CD14-positive monocyte (primary cell): ENCODE data around the gene SLCO3A1. TPM values are rescaled to one million over a fixed set of nuclear protein-coding genes. Genes with fewer than 3 reads are reported as not detected.
A peak's percentile ranks its signal among the peaks of the same experiment; 100 is the strongest.
"Not testable (repeated sequence)": the region's sequence is repeated elsewhere in the genome, so short reads cannot be mapped to it uniquely, and the experiment has no call there.

Experiments used
- DNase-seq, 3 donors: peaks; one replicate each; pipeline ENCODE4 v3.0.0-alpha.2; 2011 to 2022
- H2AFZ ChIP-seq: 2 replicates; pipeline ENCODE4 v1.6.0; 2012; ENCODE audit warnings: mild to moderate bottlenecking, low read depth, low read length, inconsistent platforms; ENCODE audit not compliant: insufficient read depth, poor library complexity, severe bottlenecking
- H3K27ac ChIP-seq, 2 donors: 1 replicate in 1 of 2; 2 replicates in 1 of 2; pipeline ENCODE4 v1.5.1; 2012 to 2013; ENCODE audit warnings: low read length in 2 of 2, control low read depth in 1 of 2, inconsistent platforms in 1 of 2, low read depth in 1 of 2, mild to moderate bottlenecking in 1 of 2
- H3K27me3 ChIP-seq, 2 donors: one replicate each; pipeline versions ENCODE4 v1.6.0 to v1.6.1; 2011 to 2013; ENCODE audit warnings: low read length in 2 of 2; ENCODE audit not compliant: control insufficient read depth in 2 of 2, insufficient read depth in 2 of 2
- H3K36me3 ChIP-seq, 2 donors: replicated peaks in 1 of 2; 1 replicate in 1 of 2; 2 replicates in 1 of 2; pipeline versions ENCODE4 v1.5.1 to v1.6.1; 2012 to 2013; ENCODE audit warnings: low read length in 2 of 2, control low read depth in 1 of 2, inconsistent platforms in 1 of 2, mild to moderate bottlenecking in 1 of 2; ENCODE audit not compliant: insufficient read depth in 2 of 2, control insufficient read depth in 1 of 2
- H3K4me1 ChIP-seq, 2 donors: 1 replicate in 1 of 2; 2 replicates in 1 of 2; pipeline versions ENCODE4 v1.5.1 to v1.6.1; 2012 to 2013; ENCODE audit warnings: low read length in 2 of 2, control low read depth in 1 of 2, inconsistent platforms in 1 of 2, mild to moderate bottlenecking in 1 of 2, moderate library complexity in 1 of 2; ENCODE audit not compliant: insufficient read depth in 2 of 2, control insufficient read depth in 1 of 2
- H3K4me2 ChIP-seq: replicated peaks from 2 replicates; pipeline ENCODE3; 2012; ENCODE audit warnings: low read length, moderate library complexity, mild to moderate bottlenecking; ENCODE audit not compliant: poor library complexity, severe bottlenecking; ENCODE audit errors: extremely low read depth
- H3K4me3 ChIP-seq, 3 experiments: fragments of 200-600 bp in 1 of 3; sonication (generic) in 1 of 3; replicated peaks in 1 of 3; 1 replicate in 2 of 3; 2 replicates in 1 of 3; pipeline ENCODE4 v1.5.1; 2011 to 2013; ENCODE audit warnings: low read length in 3 of 3, mild to moderate bottlenecking in 3 of 3, control low read depth in 2 of 3, low read depth in 2 of 3, inconsistent platforms in 1 of 3, moderate library complexity in 1 of 3
- H3K79me2 ChIP-seq: 2 replicates; pipeline ENCODE4 v1.6.0; 2012; ENCODE audit warnings: mild to moderate bottlenecking, control low read depth, inconsistent platforms, low read length, moderate library complexity; ENCODE audit not compliant: insufficient read depth
- H3K9ac ChIP-seq: 2 replicates; pipeline ENCODE4 v1.6.0; 2017; ENCODE audit warnings: low read length, mild to moderate bottlenecking; ENCODE audit not compliant: insufficient read depth, poor library complexity, severe bottlenecking
- H3K9me3 ChIP-seq, 2 donors: replicated peaks in 1 of 2; 1 replicate in 1 of 2; 2 replicates in 1 of 2; pipeline versions ENCODE4 v1.5.1 to v1.6.1; 2012 to 2013; ENCODE audit warnings: low read length in 2 of 2, control low read depth in 1 of 2; ENCODE audit not compliant: control insufficient read depth in 1 of 2, insufficient read depth in 1 of 2
- H4K20me1 ChIP-seq: 2 replicates; pipeline ENCODE4 v1.6.0; 2012; ENCODE audit warnings: mild to moderate bottlenecking, low read length, control low read depth, moderate library complexity; ENCODE audit not compliant: insufficient read depth
- H3K27ac Mint-ChIP-seq, 7 donors: one replicate each; pipeline ENCODE4 v1.8.0; 2020; ENCODE audit warnings: mild to moderate bottlenecking in 7 of 7, mixed read lengths in 7 of 7, moderate library complexity in 6 of 7, inconsistent platforms in 2 of 7
- H3K27me3 Mint-ChIP-seq, 3 donors: one replicate each; pipeline ENCODE4 v1.8.0; 2021 to 2022; ENCODE audit warnings: low read depth in 3 of 3, mild to moderate bottlenecking in 3 of 3, mixed read lengths in 3 of 3, moderate library complexity in 3 of 3, inconsistent platforms in 1 of 3
- H3K36me3 Mint-ChIP-seq, 2 donors: one replicate each; pipeline ENCODE4 v1.8.0; 2020; ENCODE audit warnings: mixed read lengths in 2 of 2, inconsistent platforms in 1 of 2, mild to moderate bottlenecking in 1 of 2
- H3K4me1 Mint-ChIP-seq: one replicate; pipeline ENCODE4 v1.8.0; 2020; ENCODE audit warnings: mild to moderate bottlenecking, mixed read lengths
- H3K4me3 Mint-ChIP-seq, 2 donors: one replicate each; pipeline ENCODE4 v1.8.0; 2020; ENCODE audit warnings: mild to moderate bottlenecking in 2 of 2, mixed read lengths in 2 of 2, moderate library complexity in 1 of 2
- H3K9me3 Mint-ChIP-seq, 7 donors: one replicate each; pipeline ENCODE4 v1.8.0; 2020 to 2022; ENCODE audit warnings: mixed read lengths in 7 of 7, mild to moderate bottlenecking in 6 of 7, moderate library complexity in 6 of 7, inconsistent platforms in 2 of 7
- WGBS: methylation state at CpG from one replicate; pipeline ENCODE4 v1.1.5; 2013; ENCODE audit warnings: missing lambda C conversion rate; ENCODE audit not compliant: insufficient coverage; 5-methylcytosine and 5-hydroxymethylcytosine counted together
- intact Hi-C, 2 donors: fragments of 100-400 bp; cut with micrococcal nuclease; formaldehyde crosslinking; loops; one replicate each; pipeline versions ENCODE4 v1.15.0 to v1.15.1; 2023
- polyA plus RNA-seq, 3 donors: library from polyadenylated mRNA; depleted of rRNA in 1 of 3; unstranded in 2 of 3; stranded (reverse) in 1 of 3; fragments of 300-500 nt in 2 of 3; fragments of >200 nt in 1 of 3; fragmentation: Illumina TruSeq in 2 of 3; gene quantifications; 1 replicate in 2 of 3; 2 replicates in 1 of 3; pipeline ENCODE4 v1.2.3, GENCODE V29; 2012 to 2021
- TF ChIP-seq, protein P1 (sequence below): fragments of 200-600 bp; IDR thresholded peaks from one replicate; pipeline ENCODE4 v1.8.0; 2022; ENCODE audit warnings: antibody characterized with exemption, mild to moderate bottlenecking

Gene SLCO3A1
- polyA plus RNA-seq, 3 donors = 53.7 to 76.2 (median 62.8) TPM

DNA sequence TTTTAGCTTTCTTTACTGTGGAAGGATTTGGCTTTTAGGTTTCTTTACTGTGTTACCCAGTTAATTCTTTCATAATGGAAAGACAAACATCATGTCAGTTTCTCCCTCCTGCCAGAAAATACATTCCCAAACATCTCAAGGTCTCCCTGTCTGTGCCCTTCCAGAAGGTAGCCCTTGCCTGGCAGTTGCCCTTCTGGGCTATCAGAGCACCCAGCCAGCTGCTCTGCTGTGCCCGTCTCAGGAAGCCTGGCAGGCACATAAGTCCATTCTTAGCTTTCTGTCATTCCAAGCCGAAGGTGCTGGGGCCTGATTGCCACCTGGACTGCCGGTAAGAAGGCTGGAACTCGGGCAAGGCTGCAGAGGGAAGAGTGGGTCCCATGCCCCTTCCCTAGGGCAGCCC is 203.4 kb downstream of the SLCO3A1 start:
- peak overlapping the region in 2 of 7 donors; percentile 39 to 77 for H3K27ac Mint-ChIP-seq
- H3K79me2 ChIP-seq = peaks cover 92% of the 10 kb centered on the region
- no peak overlapping the region for H3K4me3 ChIP-seq

GRCh38 chr15:92059036-92059970 is 205.8 kb downstream of the SLCO3A1 start:
- H3K4me1 Mint-ChIP-seq = peaks cover 4% of the 10 kb centered on the region
- H3K27ac Mint-ChIP-seq = peak overlapping the region in 2 of 7 donors; percentile 27 to 34
- H3K27me3 Mint-ChIP-seq = no peaks in the 10 kb centered on the region

More for the DNA sequence above, 203.4 kb downstream of the SLCO3A1 start:
- peaks cover 0 to 1% (median 0%) of the 10 kb centered on the region in 3 donors for H3K27me3 Mint-ChIP-seq
- H3K27ac ChIP-seq = no peak overlapping the region
- H3K4me1 Mint-ChIP-seq = peaks cover 3% of the 10 kb centered on the region
- no peaks in the 10 kb centered on the region for H3K9me3 Mint-ChIP-seq
- no peaks in the 10 kb centered on the region for H3K27me3 ChIP-seq
- H3K9me3 ChIP-seq = no peaks in the 10 kb centered on the region
- no peak overlapping the region for H3K4me3 Mint-ChIP-seq
- no peak for DNase-seq
- H3K9ac ChIP-seq = no peak overlapping the region
- no peaks in the 10 kb centered on the region for H3K36me3 ChIP-seq
- intact Hi-C loops = no loop called here
- no peaks in the 10 kb centered on the region for H3K4me1 ChIP-seq
- H3K4me2 ChIP-seq = no peak overlapping the region
- peaks cover 100% of the 10 kb centered on the region for H4K20me1 ChIP-seq
- peaks cover 0 to 5% of the 10 kb centered on the region in 2 donors for H3K36me3 Mint-ChIP-seq
- WGBS = 84% methylated on average over 4 of the region's 4 CpGs
- H2AFZ ChIP-seq = no peak overlapping the region
- TF ChIP-seq, protein P1, sequence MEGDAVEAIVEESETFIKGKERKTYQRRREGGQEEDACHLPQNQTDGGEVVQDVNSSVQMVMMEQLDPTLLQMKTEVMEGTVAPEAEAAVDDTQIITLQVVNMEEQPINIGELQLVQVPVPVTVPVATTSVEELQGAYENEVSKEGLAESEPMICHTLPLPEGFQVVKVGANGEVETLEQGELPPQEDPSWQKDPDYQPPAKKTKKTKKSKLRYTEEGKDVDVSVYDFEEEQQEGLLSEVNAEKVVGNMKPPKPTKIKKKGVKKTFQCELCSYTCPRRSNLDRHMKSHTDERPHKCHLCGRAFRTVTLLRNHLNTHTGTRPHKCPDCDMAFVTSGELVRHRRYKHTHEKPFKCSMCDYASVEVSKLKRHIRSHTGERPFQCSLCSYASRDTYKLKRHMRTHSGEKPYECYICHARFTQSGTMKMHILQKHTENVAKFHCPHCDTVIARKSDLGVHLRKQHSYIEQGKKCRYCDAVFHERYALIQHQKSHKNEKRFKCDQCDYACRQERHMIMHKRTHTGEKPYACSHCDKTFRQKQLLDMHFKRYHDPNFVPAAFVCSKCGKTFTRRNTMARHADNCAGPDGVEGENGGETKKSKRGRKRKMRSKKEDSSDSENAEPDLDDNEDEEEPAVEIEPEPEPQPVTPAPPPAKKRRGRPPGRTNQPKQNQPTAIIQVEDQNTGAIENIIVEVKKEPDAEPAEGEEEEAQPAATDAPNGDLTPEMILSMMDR = no peak

GRCh38 chr15:92059971-92060311 is 206.4 kb downstream of the SLCO3A1 start:
- H3K27me3 ChIP-seq, H3K9me3 ChIP-seq, H3K4me3 Mint-ChIP-seq, H3K9ac ChIP-seq, H3K4me2 ChIP-seq, H3K9me3 Mint-ChIP-seq, H3K4me1 ChIP-seq, H3K4me3 ChIP-seq, H3K27me3 Mint-ChIP-seq, H3K27ac ChIP-seq, H3K27ac Mint-ChIP-seq, H3K36me3 ChIP-seq, DNase-seq, H2AFZ ChIP-seq, H3K4me1 Mint-ChIP-seq, intact Hi-C loops: not testable (repeated sequence)
- peaks cover 0 to 11% of the 10 kb centered on the region in 2 donors for H3K36me3 Mint-ChIP-seq
- Histone ChIP-seq H4K20me1 (peaks cover 100% of the 10 kb centered on the region), H3K79me2 (peaks cover 96% of the 10 kb centered on the region)
- WGBS = no CpG with 5 or more reads among the region's 3 CpGs

More at GRCh38 chr15:92059036-92059970, 205.8 kb downstream of the SLCO3A1 start:
- Mint-ChIP-seq H3K36me3 (peaks cover 0 to 11% of the 10 kb centered on the region in 2 donors), H3K4me3 (no peak overlapping the region), H3K9me3 (no peaks in the 10 kb centered on the region)
- Histone ChIP-seq H3K4me1 (no peaks in the 10 kb centered on the region), H3K4me2 (no peak overlapping the region), H4K20me1 (peaks cover 100% of the 10 kb centered on the region), H3K9me3 (no peaks in the 10 kb centered on the region), H3K4me3 (no peak overlapping the region), H3K27ac (no peak overlapping the region), H3K9ac (no peak overlapping the region), H3K27me3 (no peaks in the 10 kb centered on the region), H3K79me2 (peaks cover 96% of the 10 kb centered on the region), H2AFZ (no peak overlapping the region), H3K36me3 (no peaks in the 10 kb centered on the region)
- intact Hi-C loops = no loop called here
- TF ChIP-seq, protein P1 = no peak
- DNase-seq = no peak
- WGBS = 98% methylated on average over 14 of the region's 15 CpGs
